Spleen (tissue), 11 donors: ENCODE data around the gene WASF2. TPM values are rescaled to one million over a fixed set of nuclear protein-coding genes. Genes with fewer than 3 reads are reported as not detected.

Experiments used
- DNase-seq: peaks from one replicate; pipeline ENCODE4 v3.0.0-alpha.2; 2020
- H3K27ac ChIP-seq, 8 donors: fragments of 200-600 bp; sonication (generic) in 7 of 8; 1 replicate in 4 of 8; 2 replicates in 4 of 8; pipeline versions ENCODE4 v1.5.0 to v1.8.0; 2016 to 2021; ENCODE audit warnings: inconsistent platforms in 4 of 8, mild to moderate bottlenecking in 4 of 8, moderate library complexity in 1 of 8
- H3K27me3 ChIP-seq, 7 donors: fragments of 200-600 bp; sonication (generic) in 6 of 7; replicated peaks in 1 of 7; 1 replicate in 4 of 7; 2 replicates in 3 of 7; pipeline versions ENCODE4 v1.5.0 to v1.8.0; 2016 to 2021; ENCODE audit warnings: inconsistent platforms in 3 of 7, mild to moderate bottlenecking in 1 of 7
- H3K36me3 ChIP-seq, 6 donors: fragments of 200-600 bp; sonication (generic) in 5 of 6; 1 replicate in 4 of 6; 2 replicates in 2 of 6; pipeline versions ENCODE4 v1.5.0 to v1.8.0; 2016 to 2021; ENCODE audit warnings: inconsistent platforms in 2 of 6
- H3K4me1 ChIP-seq, 6 donors: fragments of 200-600 bp; sonication (generic) in 5 of 6; 1 replicate in 3 of 6; 2 replicates in 3 of 6; pipeline versions ENCODE4 v1.5.0 to v1.8.0; 2016 to 2021; ENCODE audit warnings: inconsistent platforms in 3 of 6
- H3K4me3 ChIP-seq, 8 donors: fragments of 200-600 bp; sonication (generic) in 7 of 8; 1 replicate in 4 of 8; 2 replicates in 4 of 8; pipeline versions ENCODE4 v1.5.0 to v1.8.0; 2016 to 2021; ENCODE audit warnings: inconsistent platforms in 4 of 8, mild to moderate bottlenecking in 4 of 8, moderate library complexity in 2 of 8
- H3K9me3 ChIP-seq, 8 donors: fragments of 200-600 bp; sonication (generic) in 7 of 8; 1 replicate in 4 of 8; 2 replicates in 4 of 8; pipeline versions ENCODE4 v1.5.0 to v1.8.0; 2016 to 2021; ENCODE audit warnings: inconsistent platforms in 4 of 8
- POLR2A ChIP-seq, 3 donors: fragments of 450-650 bp; IDR thresholded peaks; one replicate each; pipeline ENCODE4 v1.5.1; 2017; ENCODE audit warnings: antibody characterized with exemption in 3 of 3, mild to moderate bottlenecking in 1 of 3
- POLR2AphosphoS5 ChIP-seq, 3 donors: sonication (generic); formaldehyde crosslinking; IDR thresholded peaks; one replicate each; pipeline ENCODE4 v1.5.1; 2017; ENCODE audit warnings: antibody characterized with exemption in 3 of 3
- WGBS, 5 donors: extraction: QIAGEN DNeasy Blood & Tissue Kit in 3 of 5; methylation state at CpG; one replicate each; pipeline versions ENCODE4 v1.1.5 to v1.1.7; 2013 to 2018; 5-methylcytosine and 5-hydroxymethylcytosine counted together
- intact Hi-C: fragments of 100-400 bp; cut with DNase I; formaldehyde crosslinking; loops from one replicate; pipeline ENCODE4 v1.15.0; 2023; ENCODE audit warnings: low total_unique reads
- polyA plus RNA-seq, 3 donors: library from polyadenylated mRNA; stranded (reverse); fragments of 200-250 nt; gene quantifications; one replicate each; pipeline ENCODE4 v1.2.1, GENCODE V29; 2013
- total RNA-seq, 7 donors: library from RNA; depleted of rRNA in 3 of 7; stranded (reverse); fragments of >200 nt in 3 of 7; fragmentation: NEBNext Ultra II Directional in 4 of 7; extraction: Animal tissue kit (Norgen Biotek cat#: 25700) in 4 of 7; gene quantifications; one replicate each; pipeline versions ENCODE4 v1.1.0 to v1.2.1, GENCODE V29; 2016 to 2021
- TF ChIP-seq, protein P1 (sequence below), 11 experiments: fragments of 200-600 bp in 7 of 11; fragments of 450-650 bp in 4 of 11; sonication (generic) in 4 of 11; IDR thresholded peaks in 8 of 11; conservative IDR thresholded peaks in 3 of 11; 1 replicate in 7 of 11; 2 replicates in 4 of 11; pipeline versions ENCODE4 v1.4.0 to v1.8.0; 2016 to 2021; ENCODE audit warnings: antibody characterized with exemption in 11 of 11, inconsistent platforms in 4 of 11, mild to moderate bottlenecking in 1 of 11
- donor health status: healthy with polysubstance abuse.
- donor health status: DM: no; HTN: no; CAD: no; lungs with moderate emphysema.
- donor health status: DM: no; HTN: no; CAD: no.
- donor health status: Bipolar disorder and iron deficiency.
- donor health status: healthy.
- donor health status: DM: no; HTN: no; CAD: no.
- donor health status: DM: yes; HTN: yes; CAD: no.

Gene WASF2
- total and polyA plus RNA-seq, 10 donors: 17.2 to 196 (median 95.6) TPM

DNA sequence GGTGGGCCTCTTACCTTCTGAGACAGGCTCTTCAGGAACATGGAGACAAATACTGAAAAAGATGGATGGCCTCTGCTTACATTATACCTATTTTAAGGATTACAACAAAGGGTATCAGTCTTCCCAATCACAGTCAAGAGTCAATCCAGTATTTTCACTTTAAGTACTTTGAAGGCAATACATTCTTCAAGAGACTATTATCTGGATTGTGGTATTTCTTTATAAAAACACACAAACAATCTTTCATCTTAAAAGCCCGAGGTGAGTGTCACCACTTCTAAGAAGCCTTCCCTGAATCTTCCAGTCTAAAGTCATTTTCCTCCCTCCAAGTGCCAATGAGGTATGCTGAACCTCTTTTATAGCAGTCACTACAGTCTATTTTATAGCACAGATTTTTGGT, 45.3 kb downstream of the WASF2 start:
- H3K36me3 ChIP-seq: peaks cover 0 to 69% (median 5%) of the 10 kb centered on the region in 6 donors
- peaks cover 19 to 97% (median 57%) of the 10 kb centered on the region in 6 donors for H3K4me1 ChIP-seq
- intact Hi-C loops: no loop called here
- H3K27ac ChIP-seq: peak overlapping the region in 5 of 8 donors; percentile 41 to 64 (median 58)
- WGBS, 5 donors: 38 to 68% (median 54%) methylated on average over 1 of the region's 1 CpG
- TF ChIP-seq, protein P1, sequence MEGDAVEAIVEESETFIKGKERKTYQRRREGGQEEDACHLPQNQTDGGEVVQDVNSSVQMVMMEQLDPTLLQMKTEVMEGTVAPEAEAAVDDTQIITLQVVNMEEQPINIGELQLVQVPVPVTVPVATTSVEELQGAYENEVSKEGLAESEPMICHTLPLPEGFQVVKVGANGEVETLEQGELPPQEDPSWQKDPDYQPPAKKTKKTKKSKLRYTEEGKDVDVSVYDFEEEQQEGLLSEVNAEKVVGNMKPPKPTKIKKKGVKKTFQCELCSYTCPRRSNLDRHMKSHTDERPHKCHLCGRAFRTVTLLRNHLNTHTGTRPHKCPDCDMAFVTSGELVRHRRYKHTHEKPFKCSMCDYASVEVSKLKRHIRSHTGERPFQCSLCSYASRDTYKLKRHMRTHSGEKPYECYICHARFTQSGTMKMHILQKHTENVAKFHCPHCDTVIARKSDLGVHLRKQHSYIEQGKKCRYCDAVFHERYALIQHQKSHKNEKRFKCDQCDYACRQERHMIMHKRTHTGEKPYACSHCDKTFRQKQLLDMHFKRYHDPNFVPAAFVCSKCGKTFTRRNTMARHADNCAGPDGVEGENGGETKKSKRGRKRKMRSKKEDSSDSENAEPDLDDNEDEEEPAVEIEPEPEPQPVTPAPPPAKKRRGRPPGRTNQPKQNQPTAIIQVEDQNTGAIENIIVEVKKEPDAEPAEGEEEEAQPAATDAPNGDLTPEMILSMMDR (IDR thresholded peaks at IDR 0.05 in 8 of 11, conservative IDR thresholded peaks at IDR 0.05 in 3 of 11): no peak
- no peak for TF ChIP-seq POLR2AphosphoS5 (IDR thresholded peaks at IDR 0.05)
- no peak for TF ChIP-seq POLR2A (IDR thresholded peaks at IDR 0.05)
- H3K4me3 ChIP-seq: no peak overlapping the region
- H3K9me3 ChIP-seq: no peaks in the 10 kb centered on the region
- no peaks in the 10 kb centered on the region for H3K27me3 ChIP-seq
- DNase-seq: no peak

DNA sequence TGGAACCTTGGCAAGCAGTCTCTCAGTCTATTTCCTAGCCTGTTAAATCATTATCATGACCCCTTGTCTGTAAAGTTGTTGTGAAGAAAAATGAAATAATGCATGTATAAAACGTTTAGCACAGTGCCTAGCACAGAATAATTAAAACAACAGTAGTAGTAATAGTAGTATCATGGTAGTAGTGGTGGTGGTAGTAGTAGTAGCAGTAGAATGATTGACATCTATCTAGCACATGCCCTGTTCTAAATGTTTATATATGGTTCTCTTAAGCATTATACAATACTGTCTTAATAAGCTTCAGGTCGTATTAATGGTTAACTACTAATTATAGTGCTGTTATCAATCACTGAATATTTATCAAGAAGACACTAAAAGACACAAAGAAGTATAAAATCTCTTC, 50.8 kb downstream of the WASF2 start:
- H3K4me3 ChIP-seq: no peak overlapping the region
- H3K9me3 ChIP-seq: no peaks in the 10 kb centered on the region
- no peaks in the 10 kb centered on the region for H3K27me3 ChIP-seq
- WGBS, 5 donors: 39 to 55% (median 50%) methylated on average over 2 of the region's 2 CpGs
- H3K4me1 ChIP-seq: peaks cover 49 to 98% (median 76%) of the 10 kb centered on the region in 6 donors
- H3K27ac ChIP-seq: peak overlapping the region; percentile 16 to 90 (median 83)
- DNase-seq: no peak
- H3K36me3 ChIP-seq: peaks cover 0 to 39% (median 0%) of the 10 kb centered on the region in 6 donors
- TF ChIP-seq, protein P1 (IDR thresholded peaks at IDR 0.05 in 8 of 11, conservative IDR thresholded peaks at IDR 0.05 in 3 of 11): no peak
- TF ChIP-seq POLR2A (IDR thresholded peaks at IDR 0.05): no peak
- no peak for TF ChIP-seq POLR2AphosphoS5 (IDR thresholded peaks at IDR 0.05)
- intact Hi-C loops: no loop called here

DNA sequence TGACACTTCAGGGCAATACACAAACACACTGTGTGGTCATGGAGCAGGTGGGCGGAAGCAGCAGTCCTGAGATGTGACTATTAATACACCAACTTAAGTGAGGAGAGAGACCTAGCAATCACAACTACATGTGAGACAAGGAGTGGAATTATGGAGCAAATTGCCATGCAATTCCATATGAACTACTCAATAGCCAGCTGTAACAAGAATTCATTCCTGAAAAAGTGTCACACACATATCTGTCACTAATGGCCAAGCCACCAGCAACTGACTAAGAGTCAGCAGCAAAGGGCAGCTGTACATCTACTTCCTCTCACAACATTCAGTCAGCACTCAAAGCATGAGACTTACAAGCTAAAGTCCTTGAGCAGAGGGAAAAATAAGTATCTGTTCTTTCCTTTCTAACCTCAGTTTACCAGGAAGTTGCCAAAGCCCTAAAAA, 51.3 kb downstream of the WASF2 start:
- Histone ChIP-seq H3K4me3 (peak overlapping the region in 1 of 8 donors; percentile 0), H3K27me3 (no peaks in the 10 kb centered on the region), H3K4me1 (peaks cover 54 to 98% (median 78%) of the 10 kb centered on the region in 6 donors), H3K9me3 (no peaks in the 10 kb centered on the region), H3K27ac (peak overlapping the region; percentile 16 to 90 (median 83)), H3K36me3 (peaks cover 0 to 34% (median 0%) of the 10 kb centered on the region in 6 donors)
- 64 to 88% (median 77%) methylated on average over 1 of the region's 1 CpG for WGBS, 5 donors
- no peak for TF ChIP-seq POLR2A (IDR thresholded peaks at IDR 0.05)
- TF ChIP-seq, protein P1 (IDR thresholded peaks at IDR 0.05 in 8 of 11, conservative IDR thresholded peaks at IDR 0.05 in 3 of 11): no peak
- TF ChIP-seq POLR2AphosphoS5 (IDR thresholded peaks at IDR 0.05): peak in 1 of 3 donors; percentile 36
- intact Hi-C loops: no loop called here
- DNase-seq: no peak

DNA sequence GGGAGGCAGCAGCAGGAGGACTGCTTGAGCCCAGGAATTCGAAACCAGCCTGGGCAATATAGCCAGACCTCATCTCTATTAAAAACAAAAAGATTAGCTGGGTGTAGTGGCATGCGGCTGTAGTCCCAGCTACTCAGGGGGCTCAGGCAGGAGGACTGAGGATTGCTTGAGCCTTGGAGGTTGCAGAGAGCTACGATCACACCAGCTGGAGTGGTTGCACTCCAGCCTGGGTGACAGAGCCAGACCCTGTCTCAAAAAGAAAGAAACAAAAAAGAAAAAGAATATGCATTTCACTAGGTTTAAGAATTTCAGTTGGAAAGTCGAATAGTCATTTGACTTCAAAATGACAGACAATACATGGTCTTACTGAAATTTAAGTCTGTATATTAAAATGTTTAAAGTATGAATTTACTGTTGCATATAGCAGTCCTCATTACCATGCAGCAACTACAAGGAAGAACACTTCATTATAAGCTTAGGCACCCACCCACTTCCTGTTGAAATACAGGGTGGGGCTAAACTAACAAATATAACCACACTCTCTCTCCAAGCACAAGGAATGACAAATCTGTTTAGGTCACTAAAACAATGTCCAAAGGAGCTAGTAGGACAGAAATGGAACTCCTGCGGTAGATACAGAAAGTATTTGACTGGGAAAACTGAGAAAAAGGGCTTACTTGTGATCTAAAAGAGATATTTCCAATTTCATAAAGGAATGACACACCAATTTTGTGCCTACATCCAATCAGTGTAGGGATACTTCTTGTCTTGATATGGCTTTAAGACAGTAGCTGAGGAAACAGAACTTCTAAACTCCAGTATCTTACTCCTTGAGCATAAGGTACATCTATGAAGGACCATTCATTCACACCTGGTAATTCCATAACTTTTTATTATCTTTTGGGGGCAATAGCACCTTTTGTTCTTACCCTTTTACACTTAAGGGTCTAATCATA, 53.5 kb downstream of the WASF2 start:
- H3K27ac ChIP-seq: peak overlapping the region; percentile 61 to 90 (median 84)
- DNase-seq: no peak
- no peaks in the 10 kb centered on the region for H3K27me3 ChIP-seq
- H3K4me1 ChIP-seq: peaks cover 58 to 98% (median 85%) of the 10 kb centered on the region in 6 donors
- H3K4me3 ChIP-seq: peak overlapping the region in 6 of 8 donors; percentile 4 to 54 (median 9)
- peaks cover 0 to 21% (median 0%) of the 10 kb centered on the region in 6 donors for H3K36me3 ChIP-seq
- TF ChIP-seq POLR2AphosphoS5 (IDR thresholded peaks at IDR 0.05): peak in 2 of 3 donors; percentile 8 to 55
- TF ChIP-seq, protein P1 (IDR thresholded peaks at IDR 0.05 in 8 of 11, conservative IDR thresholded peaks at IDR 0.05 in 3 of 11): no peak
- no peak for TF ChIP-seq POLR2A (IDR thresholded peaks at IDR 0.05)
- 36 to 56% (median 51%) methylated on average over 5 of the region's 5 CpGs for WGBS, 5 donors
- intact Hi-C loops: no loop called here
- H3K9me3 ChIP-seq: no peaks in the 10 kb centered on the region
